ENCODE data around the gene SCYGR3.

SCYGR3 gene

GRCh38 chr2:227614740-227615139, at the start of gene SCYGR3:
TSS of gene SCYGR3 (minus strand) at chr2:227614840. CDS start at chr2:227614840, 0 bp downstream.
- no peak for TF ChIP-seq MAX (IDR thresholded peaks at IDR 0.05)
- TF ChIP-seq RAD21 (IDR thresholded peaks at IDR 0.05; ENCODE audit: low read depth), result no peak
- no peak for TF ChIP-seq CREB1 (IDR thresholded peaks at IDR 0.05; ENCODE audit: low read depth)
- no peak for TF ChIP-seq REST (IDR thresholded peaks at IDR 0.05; ENCODE audit: low read depth)
- no peak for TF ChIP-seq EP300 (IDR thresholded peaks at IDR 0.05; ENCODE audit: borderline replicate concordance)
- no peak for TF ChIP-seq USF1 (IDR thresholded peaks at IDR 0.05)
- no peak for TF ChIP-seq FOXM1 (IDR thresholded peaks at IDR 0.05; ENCODE audit: borderline replicate concordance, low read depth)
- TF ChIP-seq EGR1 (IDR thresholded peaks at IDR 0.05), result no peak
- TF ChIP-seq TEAD4 (IDR thresholded peaks at IDR 0.05), result no peak
- TF ChIP-seq YY1 (IDR thresholded peaks at IDR 0.05; ENCODE audit: low read depth), result no peak
- TF ChIP-seq NFIC (IDR thresholded peaks at IDR 0.05), result no peak
- no peak for TF ChIP-seq CEBPB (IDR thresholded peaks at IDR 0.05)
- TF ChIP-seq ZBTB7A (IDR thresholded peaks at IDR 0.05; ENCODE audit: low read depth), result no peak

- TF ChIP-seq MAX (IDR thresholded peaks at IDR 0.05), result no peak
- no peak for TF ChIP-seq CEBPB (IDR thresholded peaks at IDR 0.05)
- no peak for TF ChIP-seq USF1 (IDR thresholded peaks at IDR 0.05)
- TF ChIP-seq TCF12 (IDR thresholded peaks at IDR 0.05; ENCODE audit: low read depth), result no peak
- no peak for TF ChIP-seq CREB1 (IDR thresholded peaks at IDR 0.05; ENCODE audit: low read depth)
- TF ChIP-seq EGR1 (IDR thresholded peaks at IDR 0.05), result no peak
- TF ChIP-seq REST (IDR thresholded peaks at IDR 0.05; ENCODE audit: low read depth), result no peak
- no peak for TF ChIP-seq RAD21 (IDR thresholded peaks at IDR 0.05; ENCODE audit: low read depth)
- TF ChIP-seq YY1 (IDR thresholded peaks at IDR 0.05; ENCODE audit: low read depth), result no peak
- TF ChIP-seq TEAD4 (IDR thresholded peaks at IDR 0.05), result no peak
- TF ChIP-seq TAF1 (IDR thresholded peaks at IDR 0.05; ENCODE audit: low read depth), result no peak
- no peak for TF ChIP-seq FOXM1 (IDR thresholded peaks at IDR 0.05; ENCODE audit: borderline replicate concordance, low read depth)
- TF ChIP-seq NFIC (IDR thresholded peaks at IDR 0.05), result no peak
- TF ChIP-seq ZBTB7A (IDR thresholded peaks at IDR 0.05; ENCODE audit: low read depth), result no peak
- no peak for TF ChIP-seq EP300 (IDR thresholded peaks at IDR 0.05; ENCODE audit: borderline replicate concordance)
These were observed 47.2 kb upstream of the SCYGR3 start for GRCh38 chr2:227661827-227662226.

- no peak for TF ChIP-seq RAD21 (IDR thresholded peaks at IDR 0.05; ENCODE audit: low read depth)
These were observed 46.5 kb upstream of the SCYGR3 start for GRCh38 chr2:227661025-227661649.

- no peak for TF ChIP-seq NFIC (IDR thresholded peaks at IDR 0.05)
- no peak for TF ChIP-seq EP300 (IDR thresholded peaks at IDR 0.05; ENCODE audit: borderline replicate concordance)
- TF ChIP-seq ZBTB7A (IDR thresholded peaks at IDR 0.05; ENCODE audit: low read depth), result no peak
- TF ChIP-seq TEAD4 (IDR thresholded peaks at IDR 0.05), result no peak
- no peak for TF ChIP-seq CREB1 (IDR thresholded peaks at IDR 0.05; ENCODE audit: low read depth)
- no peak for TF ChIP-seq RAD21 (IDR thresholded peaks at IDR 0.05; ENCODE audit: low read depth)
- TF ChIP-seq EGR1 (IDR thresholded peaks at IDR 0.05), result no peak
These were observed 42.7 kb upstream of the SCYGR3 start for GRCh38 chr2:227657199-227657845.

- TF ChIP-seq TEAD4 (IDR thresholded peaks at IDR 0.05) (no peak), ZBTB7A (IDR thresholded peaks at IDR 0.05; ENCODE audit: low read depth) (no peak), CEBPB (IDR thresholded peaks at IDR 0.05) (no peak), EP300 (IDR thresholded peaks at IDR 0.05; ENCODE audit: borderline replicate concordance) (no peak), TCF12 (IDR thresholded peaks at IDR 0.05; ENCODE audit: low read depth) (no peak), YY1 (IDR thresholded peaks at IDR 0.05; ENCODE audit: low read depth) (no peak), NFIC (IDR thresholded peaks at IDR 0.05) (no peak), USF1 (IDR thresholded peaks at IDR 0.05) (no peak), RAD21 (IDR thresholded peaks at IDR 0.05; ENCODE audit: low read depth) (no peak), CREB1 (IDR thresholded peaks at IDR 0.05; ENCODE audit: low read depth) (no peak), MAX (IDR thresholded peaks at IDR 0.05) (no peak), TAF1 (IDR thresholded peaks at IDR 0.05; ENCODE audit: low read depth) (no peak), REST (IDR thresholded peaks at IDR 0.05; ENCODE audit: low read depth) (no peak), EGR1 (IDR thresholded peaks at IDR 0.05) (no peak), FOXM1 (IDR thresholded peaks at IDR 0.05; ENCODE audit: borderline replicate concordance, low read depth) (no peak)
These were observed 40.8 kb upstream of the SCYGR3 start for GRCh38 chr2:227655454-227655853.
